ENCODE data around the gene ELOB.
"Not testable (repeated sequence)": the region's sequence is repeated elsewhere in the genome, so short reads cannot be mapped to it uniquely, and the experiment has no call there.

The ELOB gene

GRCh38 chr16:2738615-2739014, 38.5 kb downstream of the ELOB start:
- no peaks in the 10 kb centered on the region for H3K9me3 ChIP-seq (ENCODE audit: low read length)
- H3K4me1 ChIP-seq (ENCODE audit: insufficient read depth, low read length) = peaks cover 4% of the 10 kb centered on the region
- no peaks in the 10 kb centered on the region for H3K36me3 ChIP-seq (ENCODE audit: insufficient read depth, low read length)
- H2AFZ ChIP-seq (ENCODE audit: low read depth, low read length) = no peak overlapping the region
- H3K4me3 ChIP-seq (ENCODE audit: low read length) = no peak overlapping the region
- H3K27me3 ChIP-seq (ENCODE audit: insufficient read depth, low read length) = no peaks in the 10 kb centered on the region

- Histone ChIP-seq H3K27me3 (ENCODE audit: insufficient read depth, low read length) (no peaks in the 10 kb centered on the region), H3K4me1 (ENCODE audit: insufficient read depth, low read length) (peaks cover 4% of the 10 kb centered on the region), H3K36me3 (ENCODE audit: insufficient read depth, low read length) (no peaks in the 10 kb centered on the region), H2AFZ (ENCODE audit: low read depth, low read length) (no peak overlapping the region), H3K4me3 (ENCODE audit: low read length) (no peak overlapping the region), H3K9me3 (ENCODE audit: low read length) (no peaks in the 10 kb centered on the region)
These were observed 39.1 kb downstream of the ELOB start for GRCh38 chr16:2737895-2738418.

DNA sequence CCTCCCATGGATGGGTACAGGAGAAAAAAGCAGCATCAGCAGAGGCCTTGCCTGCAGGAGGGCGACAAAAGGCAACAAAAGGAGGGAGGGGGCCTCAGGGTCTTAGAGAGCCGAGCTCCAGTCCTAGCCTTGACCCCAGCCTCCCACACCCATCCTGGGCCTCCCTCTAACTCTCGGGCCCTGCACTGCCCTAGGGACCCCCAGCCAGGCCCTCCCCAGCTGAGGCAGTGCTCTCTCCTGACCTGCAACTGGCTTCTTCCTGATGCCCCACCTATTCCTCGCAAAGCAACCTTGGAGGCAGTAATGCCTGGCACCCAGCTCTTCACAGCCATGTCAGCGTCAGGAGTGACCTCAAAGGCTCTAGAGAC, 39.9 kb downstream of the ELOB start:
- H3K9me3 ChIP-seq (ENCODE audit: low read length) = no peaks in the 10 kb centered on the region
- no peaks in the 10 kb centered on the region for H3K27me3 ChIP-seq (ENCODE audit: insufficient read depth, low read length)
- H3K36me3 ChIP-seq (ENCODE audit: insufficient read depth, low read length) = no peaks in the 10 kb centered on the region
- H3K4me1 ChIP-seq (ENCODE audit: insufficient read depth, low read length) = peaks cover 4% of the 10 kb centered on the region
- no peak overlapping the region for H3K4me3 ChIP-seq (ENCODE audit: low read length)
- no peak overlapping the region for H2AFZ ChIP-seq (ENCODE audit: low read depth, low read length)

DNA sequence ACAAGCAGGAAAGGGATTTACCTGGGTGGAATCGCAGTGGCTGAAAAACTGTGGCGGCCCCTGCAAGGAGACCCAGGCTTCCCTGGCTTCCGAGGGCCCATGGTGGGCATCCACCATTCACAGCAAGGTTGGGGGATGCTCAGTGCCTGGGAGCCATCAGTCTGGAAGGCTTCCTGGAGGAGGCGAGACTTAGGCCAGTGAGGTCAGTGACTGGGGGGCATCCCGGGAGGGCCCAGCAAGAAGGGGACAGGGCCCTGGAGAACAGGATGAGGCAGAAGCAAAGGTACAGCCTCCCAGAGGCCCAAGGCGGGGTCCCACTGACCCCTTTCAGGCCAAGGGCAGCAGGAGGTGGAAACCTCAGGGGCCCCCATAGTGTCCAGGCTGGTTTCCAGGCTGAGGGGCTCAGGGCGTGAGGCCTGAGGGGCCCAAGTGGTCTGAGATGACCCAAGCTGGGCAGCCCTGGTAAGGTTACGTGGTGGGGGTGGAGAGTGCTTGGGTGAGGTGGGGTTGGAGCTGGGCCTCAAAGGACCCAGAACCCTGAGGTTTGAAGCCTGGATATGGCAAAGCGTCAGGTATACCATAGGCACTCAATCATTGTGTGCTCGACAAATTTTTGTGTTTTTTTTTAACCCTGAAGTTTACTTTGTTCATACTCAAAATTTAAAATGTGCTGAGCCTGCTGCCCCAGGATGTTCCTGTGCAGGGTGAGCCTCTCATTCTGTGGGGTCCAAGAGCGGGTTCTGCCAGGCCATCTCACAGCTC, 40.4 kb downstream of the ELOB start:
- Histone ChIP-seq H3K27me3 (ENCODE audit: insufficient read depth, low read length) (no peaks in the 10 kb centered on the region), H2AFZ (ENCODE audit: low read depth, low read length) (no peak overlapping the region), H3K4me1 (ENCODE audit: insufficient read depth, low read length) (peaks cover 4% of the 10 kb centered on the region), H3K4me3 (ENCODE audit: low read length) (no peak overlapping the region), H3K36me3 (ENCODE audit: insufficient read depth, low read length) (no peaks in the 10 kb centered on the region), H3K9me3 (ENCODE audit: low read length) (no peaks in the 10 kb centered on the region)

DNA sequence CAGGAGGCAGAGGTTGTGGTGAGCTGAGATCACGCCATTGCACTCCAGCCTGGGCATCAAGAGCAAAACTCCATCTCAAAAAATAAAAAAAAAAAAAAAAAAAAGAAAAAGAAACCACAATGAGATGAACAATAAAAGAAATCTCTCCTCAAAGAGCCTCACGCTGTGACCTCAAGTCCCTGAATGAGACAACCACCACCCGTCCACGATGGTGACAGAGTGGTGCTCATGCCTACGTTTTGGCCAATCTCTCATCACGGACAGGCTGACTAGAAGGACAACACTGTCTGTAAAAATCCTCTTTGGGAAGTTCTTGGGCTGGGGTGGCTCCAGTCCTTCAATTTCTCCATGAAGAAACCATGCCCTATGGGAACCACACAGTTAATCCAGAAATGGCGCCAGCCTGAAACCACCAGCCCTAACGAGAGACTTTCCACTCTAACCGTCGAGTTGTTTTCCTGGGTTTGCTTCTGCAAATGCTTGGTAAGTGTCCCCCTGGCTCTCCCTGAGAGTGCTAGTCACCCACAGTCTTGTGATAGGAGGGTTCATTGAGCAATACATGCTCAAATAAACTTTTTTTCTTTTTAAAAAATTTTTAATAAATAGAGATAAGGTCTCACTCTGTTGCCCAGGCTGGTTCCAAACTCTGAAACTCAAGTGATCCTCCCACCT, 42.1 kb downstream of the ELOB start:
- Histone ChIP-seq H3K36me3 (ENCODE audit: insufficient read depth, low read length) (no peaks in the 10 kb centered on the region), H3K27me3 (ENCODE audit: insufficient read depth, low read length) (no peaks in the 10 kb centered on the region)

GRCh38 chr16:2728034-2728433, 49.0 kb downstream of the ELOB start:
- H3K27me3 ChIP-seq (ENCODE audit: insufficient read depth, low read length) = no peaks in the 10 kb centered on the region
- no peak overlapping the region for H2AFZ ChIP-seq (ENCODE audit: low read depth, low read length)
- no peaks in the 10 kb centered on the region for H3K4me1 ChIP-seq (ENCODE audit: insufficient read depth, low read length)
- no peaks in the 10 kb centered on the region for H3K9me3 ChIP-seq (ENCODE audit: low read length)
- no peak overlapping the region for H3K4me3 ChIP-seq (ENCODE audit: low read length)
- H3K36me3 ChIP-seq (ENCODE audit: insufficient read depth, low read length) = no peaks in the 10 kb centered on the region

More for the DNA sequence above, 42.1 kb downstream of the ELOB start:
- Histone ChIP-seq H3K4me1 (ENCODE audit: insufficient read depth, low read length) (peaks cover 4% of the 10 kb centered on the region), H3K4me3 (ENCODE audit: low read length) (no peak overlapping the region), H3K9me3 (ENCODE audit: low read length) (no peaks in the 10 kb centered on the region), H2AFZ (ENCODE audit: low read depth, low read length) (no peak overlapping the region)

- Histone ChIP-seq H3K9me3 (ENCODE audit: low read length) (no peaks in the 10 kb centered on the region), H3K4me1 (ENCODE audit: insufficient read depth, low read length) (no peaks in the 10 kb centered on the region), H3K36me3 (ENCODE audit: insufficient read depth, low read length) (no peaks in the 10 kb centered on the region), H3K4me3 (ENCODE audit: low read length) (no peak overlapping the region), H2AFZ (ENCODE audit: low read depth, low read length) (no peak overlapping the region), H3K27me3 (ENCODE audit: insufficient read depth, low read length) (no peaks in the 10 kb centered on the region)
These were observed 50.2 kb downstream of the ELOB start for GRCh38 chr16:2726923-2727322.

GRCh38 chr16:2724816-2725348, 52.2 kb downstream of the ELOB start:
- Histone ChIP-seq H3K27me3 (ENCODE audit: insufficient read depth, low read length) (no peaks in the 10 kb centered on the region), H3K36me3 (ENCODE audit: insufficient read depth, low read length) (no peaks in the 10 kb centered on the region), H3K4me1 (ENCODE audit: insufficient read depth, low read length) (no peaks in the 10 kb centered on the region), H3K9me3 (ENCODE audit: low read length) (no peaks in the 10 kb centered on the region), H3K4me3 (ENCODE audit: low read length) (no peak overlapping the region), H2AFZ (ENCODE audit: low read depth, low read length) (no peak overlapping the region)

GRCh38 chr16:2724088-2724676, 52.9 kb downstream of the ELOB start:
- Histone ChIP-seq H3K36me3 (ENCODE audit: insufficient read depth, low read length) (no peaks in the 10 kb centered on the region), H3K9me3 (ENCODE audit: low read length) (no peaks in the 10 kb centered on the region), H2AFZ (ENCODE audit: low read depth, low read length) (no peak overlapping the region), H3K4me1 (ENCODE audit: insufficient read depth, low read length) (peaks cover 3% of the 10 kb centered on the region), H3K4me3 (ENCODE audit: low read length) (no peak overlapping the region), H3K27me3 (ENCODE audit: insufficient read depth, low read length) (no peaks in the 10 kb centered on the region)

DNA sequence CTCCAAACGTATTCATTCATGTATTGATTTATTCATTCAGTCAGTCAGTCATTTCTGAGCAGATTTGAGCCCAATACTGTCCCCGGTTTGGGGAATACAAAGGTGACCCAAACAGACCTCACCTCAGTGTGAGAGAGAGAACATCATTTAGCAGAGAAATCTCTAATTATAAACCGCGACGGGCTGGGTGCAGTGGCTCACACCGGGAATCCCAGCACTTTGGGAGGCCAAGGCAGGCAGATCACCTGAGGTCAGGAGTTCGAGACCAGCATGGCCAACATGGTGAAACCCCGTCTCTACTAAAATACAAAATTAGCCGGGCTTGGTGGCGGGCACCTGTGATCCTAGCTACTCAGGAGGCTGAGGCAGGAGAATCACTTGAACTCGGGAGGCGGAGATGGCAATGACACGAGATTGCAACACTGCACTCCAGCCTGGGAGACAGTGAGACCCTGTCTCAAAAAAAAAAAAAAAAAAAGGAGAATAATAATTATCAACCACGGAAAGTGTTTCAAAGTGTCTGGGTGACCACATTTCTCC, 55.4 kb downstream of the ELOB start:
- H3K4me1 ChIP-seq (ENCODE audit: insufficient read depth, low read length); H3K9me3 ChIP-seq (ENCODE audit: low read length); H3K27me3 ChIP-seq (ENCODE audit: insufficient read depth, low read length); H3K36me3 ChIP-seq (ENCODE audit: insufficient read depth, low read length): not testable (repeated sequence)
- Histone ChIP-seq H2AFZ (ENCODE audit: low read depth, low read length) (peak overlapping the region; percentile 34), H3K4me3 (ENCODE audit: low read length) (peak overlapping the region; percentile 56)

All from neuron (in vitro differentiated cells).